Activated naive CD4-positive, alpha-beta T cell treated with anti-CD3 and anti-CD28 coated beads for 36 hours (primary cell): ENCODE data around the gene TUBA4A. TPM values are rescaled to one million over a fixed set of nuclear protein-coding genes. Genes with fewer than 3 reads are reported as not detected.

ENCODE experiments used
- CTCF ChIA-PET: fragments of 350-600 bp; sonication (Branson Sonifier 250); formaldehyde crosslinking; loops from one replicate; lab custom pipeline; 2021; ENCODE audit warnings: antibody characterized with exemption; lab: Charles Lee
- DNase-seq: peaks from one replicate; pipeline ENCODE4 v3.0.0-alpha.2; 2020
- H3K27ac Mint-ChIP-seq: one replicate; pipeline ENCODE4 v1.8.0; 2021; ENCODE audit warnings: mild to moderate bottlenecking, mixed read lengths
- H3K27me3 Mint-ChIP-seq: one replicate; pipeline ENCODE4 v1.8.0; 2021; ENCODE audit warnings: low read depth, mixed read lengths
- H3K36me3 Mint-ChIP-seq: one replicate; pipeline ENCODE4 v1.8.0; 2021; ENCODE audit warnings: low read depth, mixed read lengths
- H3K4me1 Mint-ChIP-seq: one replicate; pipeline ENCODE4 v1.8.0; 2021; ENCODE audit warnings: low read depth, mixed read lengths
- H3K4me3 Mint-ChIP-seq: one replicate; pipeline ENCODE4 v1.8.0; 2021; ENCODE audit warnings: mild to moderate bottlenecking, moderate library complexity, mixed read lengths
- H3K9me3 Mint-ChIP-seq: one replicate; pipeline ENCODE4 v1.8.0; 2021; ENCODE audit warnings: mixed read lengths
- intact Hi-C: fragments of 100-400 bp; cut with micrococcal nuclease; formaldehyde crosslinking; loops from one replicate; pipeline ENCODE4 v1.15.1; 2023
- total RNA-seq, 2 experiments: library from RNA; stranded (reverse); gene quantifications; one replicate each; pipeline ENCODE4 v1.2.3, GENCODE V29; 2021

The TUBA4A gene
- total RNA-seq, 2 experiments from 2014 or later: 112 to 116 TPM

GRCh38 chr2:219285373-219285735, 31.6 kb upstream of the TUBA4A start:
- H3K36me3 Mint-ChIP-seq: peaks cover 8% of the 10 kb centered on the region
- intact Hi-C loops: no loop called here
- no peak overlapping the region for H3K4me3 Mint-ChIP-seq
- no peak for DNase-seq
- no peaks in the 10 kb centered on the region for H3K27me3 Mint-ChIP-seq
- H3K27ac Mint-ChIP-seq: no peak overlapping the region
- no peaks in the 10 kb centered on the region for H3K9me3 Mint-ChIP-seq
- CTCF ChIA-PET: interaction anchor here (1.5 to 10.6 kb wide), 2 partner anchors 8 kb away, joined by 6 to 196 read pairs; no protein-coding TSS in a partner anchor
- H3K4me1 Mint-ChIP-seq: peaks cover 15% of the 10 kb centered on the region

GRCh38 chr2:219284501-219285372, 31.0 kb upstream of the TUBA4A start:
- peaks cover 21% of the 10 kb centered on the region for H3K4me1 Mint-ChIP-seq
- peaks cover 8% of the 10 kb centered on the region for H3K36me3 Mint-ChIP-seq
- CTCF ChIA-PET: interaction anchor here (0.5 to 10.6 kb wide), 4 partner anchors 8 to 146 kb away, joined by 3 to 196 read pairs (median 6); no protein-coding TSS in a partner anchor
- H3K27ac Mint-ChIP-seq: no peak overlapping the region
- no peaks in the 10 kb centered on the region for H3K9me3 Mint-ChIP-seq
- no peak overlapping the region for H3K4me3 Mint-ChIP-seq
- no peaks in the 10 kb centered on the region for H3K27me3 Mint-ChIP-seq
- intact Hi-C loops: no loop called here
- DNase-seq: no peak

- intact Hi-C loops: no loop called here
- CTCF ChIA-PET: interaction anchor here (1.5 to 10.6 kb wide), 4 partner anchors 10 to 123 kb away, joined by 3 to 196 read pairs (median 32); no protein-coding TSS in a partner anchor
Observed at GRCh38 chr2:219282943-219283581, 29.3 kb upstream of the TUBA4A start.

GRCh38 chr2:219282375-219282774, 28.7 kb upstream of the TUBA4A start:
- intact Hi-C loops: no loop called here
- H3K36me3 Mint-ChIP-seq: peaks cover 8% of the 10 kb centered on the region
- CTCF ChIA-PET: interaction anchor here (0.9 to 10.6 kb wide), 5 partner anchors 11 to 123 kb away, joined by 3 to 196 read pairs (median 6); no protein-coding TSS in a partner anchor
- H3K4me3 Mint-ChIP-seq: no peak overlapping the region
- no peak for DNase-seq
- no peak overlapping the region for H3K27ac Mint-ChIP-seq
- peaks cover 38% of the 10 kb centered on the region for H3K4me1 Mint-ChIP-seq
- H3K9me3 Mint-ChIP-seq: no peaks in the 10 kb centered on the region
- no peaks in the 10 kb centered on the region for H3K27me3 Mint-ChIP-seq

More at GRCh38 chr2:219282943-219283581, 29.3 kb upstream of the TUBA4A start:
- peaks cover 8% of the 10 kb centered on the region for H3K36me3 Mint-ChIP-seq
- no peaks in the 10 kb centered on the region for H3K9me3 Mint-ChIP-seq
- peaks cover 31% of the 10 kb centered on the region for H3K4me1 Mint-ChIP-seq
- no peaks in the 10 kb centered on the region for H3K27me3 Mint-ChIP-seq
- no peak for DNase-seq
- H3K27ac Mint-ChIP-seq: peak overlapping the region; percentile 27
- no peak overlapping the region for H3K4me3 Mint-ChIP-seq

- no peaks in the 10 kb centered on the region for H3K9me3 Mint-ChIP-seq
Observed at GRCh38 chr2:219281588-219281987, 27.9 kb upstream of the TUBA4A start.

GRCh38 chr2:219280651-219281050, 26.9 kb upstream of the TUBA4A start:
- Mint-ChIP-seq H3K4me3 (peak overlapping the region; percentile 92), H3K4me1 (peaks cover 39% of the 10 kb centered on the region), H3K27ac (peak overlapping the region; percentile 90), H3K27me3 (no peaks in the 10 kb centered on the region), H3K36me3 (peaks cover 7% of the 10 kb centered on the region), H3K9me3 (no peaks in the 10 kb centered on the region)
- CTCF ChIA-PET: interaction anchor here (0.8 to 10.6 kb wide), 5 partner anchors 13 to 121 kb away, joined by 3 to 196 read pairs (median 5); no protein-coding TSS in a partner anchor
- intact Hi-C loops: no loop called here
- no peak for DNase-seq

More at GRCh38 chr2:219281588-219281987, 27.9 kb upstream of the TUBA4A start:
- DNase-seq: no peak
- Mint-ChIP-seq H3K27ac (no peak overlapping the region), H3K4me3 (no peak overlapping the region), H3K36me3 (peaks cover 7% of the 10 kb centered on the region), H3K27me3 (no peaks in the 10 kb centered on the region), H3K4me1 (peaks cover 39% of the 10 kb centered on the region)
- CTCF ChIA-PET: interaction anchor here (1.5 to 10.6 kb wide), 5 partner anchors 12 to 122 kb away, joined by 3 to 196 read pairs (median 6); no protein-coding TSS in a partner anchor
- intact Hi-C loops: no loop called here

- CTCF ChIA-PET: interaction anchor here (1.6 to 10.6 kb wide), 4 partner anchors 13 to 121 kb away, joined by 3 to 196 read pairs (median 32); no protein-coding TSS in a partner anchor
- intact Hi-C loops: loop anchor here (1.0 to 10.0 kb wide), 16 partner anchors 15 to 1055 kb away; partner anchors contain the start of genes ANKZF1, ATG9A, CHPF and CNOT9
- Mint-ChIP-seq H3K27me3 (no peaks in the 10 kb centered on the region), H3K9me3 (no peaks in the 10 kb centered on the region), H3K4me3 (peak overlapping the region; percentile 92), H3K36me3 (peaks cover 5% of the 10 kb centered on the region), H3K27ac (peak overlapping the region; percentile 90), H3K4me1 (peaks cover 37% of the 10 kb centered on the region)
- no peak for DNase-seq
Observed at GRCh38 chr2:219279916-219280516, 26.3 kb upstream of the TUBA4A start.

- Mint-ChIP-seq H3K27ac (peak within 1 kb of the TSS; percentile 95), H3K9me3 (no peaks in the 10 kb centered on the region), H3K4me3 (peak within 1 kb of the TSS; percentile 92), H3K4me1 (peaks cover 37% of the 10 kb centered on the region), H3K27me3 (no peaks in the 10 kb centered on the region), H3K36me3 (peaks cover 5% of the 10 kb centered on the region)
- intact Hi-C loops: loop anchor here (1.0 to 10.0 kb wide), 16 partner anchors 16 to 1055 kb away; partner anchors contain the start of genes ANKZF1, ATG9A, CHPF and CNOT9
- DNase-seq: peak; percentile 99
- CTCF ChIA-PET: interaction anchor here (0.7 to 10.6 kb wide), 13 partner anchors 14 to 611 kb away, joined by 3 to 196 read pairs (median 9); partner anchors contain the start of genes GLB1L, STK16 and ZFAND2B
Observed at GRCh38 chr2:219279151-219279915, 25.6 kb upstream of the TUBA4A start, which contains the start of gene DNAJB2. TSS of gene DNAJB2 (plus strand) at chr2:219279366. CDS start at chr2:219279834, 468 bp downstream.

- Mint-ChIP-seq H3K4me1 (peaks cover 37% of the 10 kb centered on the region), H3K27me3 (no peaks in the 10 kb centered on the region), H3K27ac (peak overlapping the region; percentile 95), H3K36me3 (peaks cover 5% of the 10 kb centered on the region), H3K9me3 (no peaks in the 10 kb centered on the region), H3K4me3 (peak overlapping the region; percentile 92)
- CTCF ChIA-PET: interaction anchor here (0.7 to 10.6 kb wide), 17 partner anchors 12 to 611 kb away, joined by 3 to 196 read pairs (median 8); partner anchors contain the start of genes ANKZF1, ATG9A, GLB1L and STK16
- intact Hi-C loops: loop anchor here (1.0 to 10.0 kb wide), 17 partner anchors 17 to 1054 kb away; partner anchors contain the start of genes ANKZF1, ATG9A, CHPF and CNOT9
- DNase-seq: no peak
Observed at GRCh38 chr2:219278655-219279150, 25.0 kb upstream of the TUBA4A start.

GRCh38 chr2:219277703-219278654, 24.3 kb upstream of the TUBA4A start:
- H3K9me3 Mint-ChIP-seq: no peaks in the 10 kb centered on the region
- no peaks in the 10 kb centered on the region for H3K27me3 Mint-ChIP-seq
- CTCF ChIA-PET: interaction anchor here (0.6 to 10.6 kb wide), 31 partner anchors 7 to 610 kb away, joined by 3 to 196 read pairs (median 5); partner anchors contain the start of genes ANKZF1, ATG9A, GLB1L and STK16
- DNase-seq: peak; percentile 85
- H3K36me3 Mint-ChIP-seq: peaks cover 2% of the 10 kb centered on the region
- H3K4me1 Mint-ChIP-seq: peaks cover 37% of the 10 kb centered on the region
- H3K27ac Mint-ChIP-seq: peak overlapping the region; percentile 95
- intact Hi-C loops: loop anchor here (1.0 to 10.0 kb wide), 3 partner anchors 74 to 1053 kb away; no protein-coding TSS in a partner anchor
- peak overlapping the region; percentile 92 for H3K4me3 Mint-ChIP-seq
